Psoas muscle (tissue), 8 donors: ENCODE data around the gene BTN3A1. TPM values are rescaled to one million over a fixed set of nuclear protein-coding genes. Genes with fewer than 3 reads are reported as not detected.

Experiments used
- ATAC-seq, 4 donors: fragments of 200-7000 bp; cut with Tn5 transposase; one replicate each; pipeline ENCODE4 v1.9.1; 2020; ENCODE audit warnings: moderate library complexity in 3 of 4, mild to moderate bottlenecking in 2 of 4
- DNase-seq, 2 donors: peaks; one replicate each; pipeline ENCODE4 v3.0.0-alpha.2; 2020
- H3K27ac ChIP-seq: fragments of 200-600 bp; one replicate; pipeline ENCODE4 v1.8.0; 2022
- H3K27me3 ChIP-seq, 3 donors: fragments of 200-600 bp in 1 of 3; one replicate each; pipeline versions ENCODE4 v1.6.1 to v1.8.0; 2013 to 2022; ENCODE audit warnings: low read length in 2 of 3, mild to moderate bottlenecking in 2 of 3, moderate library complexity in 1 of 3; ENCODE audit not compliant: insufficient read depth in 3 of 3
- H3K36me3 ChIP-seq, 2 donors: fragments of 200-600 bp in 1 of 2; one replicate each; pipeline versions ENCODE4 v1.6.1 to v1.8.0; 2013 to 2022; ENCODE audit warnings: low read depth in 1 of 2, mild to moderate bottlenecking in 1 of 2, moderate library complexity in 1 of 2; ENCODE audit not compliant: insufficient read depth in 1 of 2
- H3K4me1 ChIP-seq: fragments of 200-600 bp; one replicate; pipeline ENCODE4 v1.8.0; 2022
- H3K4me3 ChIP-seq: fragments of 200-600 bp; one replicate; pipeline ENCODE4 v1.8.0; 2022; ENCODE audit warnings: mild to moderate bottlenecking
- H3K9me3 ChIP-seq: fragments of 200-600 bp; one replicate; pipeline ENCODE4 v1.8.0; 2022
- WGBS, 3 donors: extraction: QIAGEN DNeasy Blood & Tissue Kit; methylation state at CpG; one replicate each; pipeline versions ENCODE4 v1.1.6 to v1.1.7; 2013; 5-methylcytosine and 5-hydroxymethylcytosine counted together
- intact Hi-C, 2 donors: fragments of 100-400 bp; cut with DNase I; formaldehyde crosslinking; loops; one replicate each; pipeline versions ENCODE4 v1.11.0 to v1.14.2; 2022
- polyA plus RNA-seq, 3 donors: library from polyadenylated mRNA; stranded (reverse); fragments of 200-250 nt; gene quantifications; one replicate each; pipeline ENCODE4 v1.2.3, GENCODE V29; 2013
- total RNA-seq, 4 donors: library from RNA; stranded (reverse); fragmentation: NEBNext Ultra II Directional in 2 of 4; extraction: Animal tissue kit (Norgen Biotek cat#: 25700) in 2 of 4; gene quantifications; one replicate each; pipeline versions ENCODE4 v1.2.1 to v1.2.4, GENCODE V29; 2021 to 2023
- TF ChIP-seq, protein P1 (sequence below): fragments of 200-600 bp; IDR thresholded peaks from one replicate; pipeline ENCODE4 v1.8.0; 2022; ENCODE audit warnings: antibody characterized with exemption
- donor health status: healthy with polysubstance abuse.
- donor health status: DM: no; HTN: no; CAD: no; lungs with moderate emphysema.
- donor health status: Bipolar disorder and iron deficiency.
- donor health status: healthy.
- donor health status: DM: yes; HTN: yes; CAD: no.
- donor health status: DM: no; HTN: no; CAD: no.
- donor health status: DM: no; HTN: no; CAD: no.
- donor health status: DM: yes; HTN: yes; CAD: no.

The BTN3A1 gene
- total and polyA plus RNA-seq, 7 donors = 1.8 to 9.3 (median 3.3) TPM

DNA sequence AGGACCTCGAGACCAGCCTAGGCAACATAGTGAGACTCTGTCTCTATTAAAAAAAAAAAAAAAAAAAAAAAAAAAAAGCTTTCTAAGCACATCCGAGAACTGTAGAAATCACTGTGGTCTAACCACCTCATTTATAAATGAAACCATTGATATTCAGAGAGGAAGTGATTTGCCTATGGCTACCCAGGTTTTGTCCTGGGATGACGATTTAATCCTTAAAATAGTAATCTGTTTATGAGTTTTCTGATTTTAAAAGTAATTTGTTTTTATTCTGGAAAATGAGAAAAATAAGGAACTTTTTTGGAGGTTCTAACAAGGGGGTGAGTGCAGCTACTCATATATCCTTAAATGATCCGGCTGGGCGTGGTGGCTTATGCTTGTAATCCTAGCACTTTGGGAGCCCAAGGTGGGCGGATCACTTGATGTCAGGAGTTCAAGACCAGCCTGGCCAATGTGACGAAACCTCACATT lies 43.5 kb upstream of the BTN3A1 start:
- 86 to 89% (median 87%) methylated on average over 7 of the region's 7 CpGs for WGBS, 3 donors
- Histone ChIP-seq H3K36me3 (no peaks in the 10 kb centered on the region), H3K4me1 (no peaks in the 10 kb centered on the region), H3K4me3 (no peak overlapping the region), H3K27me3 (no peaks in the 10 kb centered on the region), H3K27ac (no peak overlapping the region), H3K9me3 (no peaks in the 10 kb centered on the region)
- TF ChIP-seq, protein P1, sequence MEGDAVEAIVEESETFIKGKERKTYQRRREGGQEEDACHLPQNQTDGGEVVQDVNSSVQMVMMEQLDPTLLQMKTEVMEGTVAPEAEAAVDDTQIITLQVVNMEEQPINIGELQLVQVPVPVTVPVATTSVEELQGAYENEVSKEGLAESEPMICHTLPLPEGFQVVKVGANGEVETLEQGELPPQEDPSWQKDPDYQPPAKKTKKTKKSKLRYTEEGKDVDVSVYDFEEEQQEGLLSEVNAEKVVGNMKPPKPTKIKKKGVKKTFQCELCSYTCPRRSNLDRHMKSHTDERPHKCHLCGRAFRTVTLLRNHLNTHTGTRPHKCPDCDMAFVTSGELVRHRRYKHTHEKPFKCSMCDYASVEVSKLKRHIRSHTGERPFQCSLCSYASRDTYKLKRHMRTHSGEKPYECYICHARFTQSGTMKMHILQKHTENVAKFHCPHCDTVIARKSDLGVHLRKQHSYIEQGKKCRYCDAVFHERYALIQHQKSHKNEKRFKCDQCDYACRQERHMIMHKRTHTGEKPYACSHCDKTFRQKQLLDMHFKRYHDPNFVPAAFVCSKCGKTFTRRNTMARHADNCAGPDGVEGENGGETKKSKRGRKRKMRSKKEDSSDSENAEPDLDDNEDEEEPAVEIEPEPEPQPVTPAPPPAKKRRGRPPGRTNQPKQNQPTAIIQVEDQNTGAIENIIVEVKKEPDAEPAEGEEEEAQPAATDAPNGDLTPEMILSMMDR = no peak
- no peak for ATAC-seq
- no peak for DNase-seq
- intact Hi-C loops = no loop called here

DNA sequence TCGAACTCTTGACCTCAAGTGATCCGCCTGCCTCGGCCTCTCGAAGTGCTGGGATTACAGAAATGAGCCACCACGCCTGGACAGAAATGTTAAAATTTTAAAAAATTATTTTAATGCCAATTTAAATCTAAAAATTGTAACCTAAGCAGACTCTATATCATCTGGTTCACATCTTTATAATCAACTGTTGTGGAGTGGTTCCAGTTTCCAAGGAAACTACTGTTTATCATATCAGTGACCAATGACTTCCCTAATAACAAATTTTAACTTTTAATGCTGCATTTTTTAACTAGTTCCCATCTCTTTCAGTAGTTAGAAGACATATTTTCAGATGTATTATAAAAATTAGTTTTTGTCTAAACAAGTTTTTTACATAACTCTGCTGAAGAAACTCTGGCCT lies 42.3 kb upstream of the BTN3A1 start:
- no peak for ATAC-seq
- intact Hi-C loops = no loop called here
- no peak overlapping the region for H3K4me3 ChIP-seq

DNA sequence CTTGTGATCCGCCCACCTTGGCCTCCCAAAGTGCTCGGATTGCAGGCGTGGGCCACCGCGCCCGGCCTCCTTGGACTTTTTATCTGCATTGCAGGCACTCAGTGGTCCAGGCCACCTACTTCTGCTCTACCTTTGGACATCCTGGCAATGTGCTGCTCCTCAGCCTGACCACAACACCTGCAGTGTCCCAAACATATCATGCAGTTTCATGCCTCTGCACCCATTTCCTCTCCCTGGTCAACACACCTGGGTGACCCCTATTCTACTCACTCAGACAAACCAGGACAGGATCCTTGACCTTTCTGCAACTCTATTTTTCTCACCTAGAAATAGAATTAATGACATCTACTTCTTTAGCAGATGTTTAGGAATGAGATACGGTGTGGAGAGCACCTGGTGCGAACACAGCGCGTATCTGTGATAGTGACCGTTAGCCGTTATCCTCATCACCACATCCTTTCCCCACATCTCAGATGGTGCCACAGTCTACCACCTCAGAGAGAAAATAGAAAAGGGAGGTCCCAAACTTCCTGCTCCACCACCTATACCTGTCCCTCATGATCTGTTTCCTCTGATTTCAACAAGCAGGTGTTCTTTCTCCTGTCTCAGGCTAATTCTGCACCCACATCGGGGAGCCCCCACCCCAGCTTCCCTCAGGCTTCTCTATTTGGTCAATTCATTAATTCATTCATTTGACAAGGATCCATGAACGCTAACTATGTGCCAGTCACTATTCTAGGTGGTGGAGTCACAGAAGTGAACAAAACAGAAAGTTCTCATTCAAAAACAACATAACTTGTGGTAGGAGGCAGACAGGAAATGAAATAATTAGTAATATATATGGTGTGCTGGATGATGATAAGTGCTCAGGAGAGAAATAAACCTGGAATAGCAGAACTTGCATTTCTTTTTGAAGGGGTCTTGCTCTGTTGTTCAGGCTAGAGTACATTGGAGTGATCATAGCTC lies 41.3 kb upstream of the BTN3A1 start:
- TF ChIP-seq, protein P1 = no peak
- DNase-seq = no peak
- no peaks in the 10 kb centered on the region for H3K9me3 ChIP-seq
- no peak overlapping the region for H3K27ac ChIP-seq
- H3K27me3 ChIP-seq = no peaks in the 10 kb centered on the region
- no peaks in the 10 kb centered on the region for H3K36me3 ChIP-seq
- H3K4me3 ChIP-seq = no peak overlapping the region
- ATAC-seq = no peak
- WGBS, 3 donors = 93 to 97% (median 96%) methylated on average over 14 of the region's 14 CpGs
- intact Hi-C loops = no loop called here
- H3K4me1 ChIP-seq = peaks cover 10% of the 10 kb centered on the region

More for the DNA sequence above, 42.3 kb upstream of the BTN3A1 start:
- no peaks in the 10 kb centered on the region for H3K27me3 ChIP-seq
- 86 to 90% (median 89%) methylated on average over 5 of the region's 5 CpGs for WGBS, 3 donors
- no peak for DNase-seq
- no peaks in the 10 kb centered on the region for H3K9me3 ChIP-seq
- H3K36me3 ChIP-seq = no peaks in the 10 kb centered on the region
- TF ChIP-seq, protein P1 = no peak
- peaks cover 10% of the 10 kb centered on the region for H3K4me1 ChIP-seq
- no peak overlapping the region for H3K27ac ChIP-seq

DNA sequence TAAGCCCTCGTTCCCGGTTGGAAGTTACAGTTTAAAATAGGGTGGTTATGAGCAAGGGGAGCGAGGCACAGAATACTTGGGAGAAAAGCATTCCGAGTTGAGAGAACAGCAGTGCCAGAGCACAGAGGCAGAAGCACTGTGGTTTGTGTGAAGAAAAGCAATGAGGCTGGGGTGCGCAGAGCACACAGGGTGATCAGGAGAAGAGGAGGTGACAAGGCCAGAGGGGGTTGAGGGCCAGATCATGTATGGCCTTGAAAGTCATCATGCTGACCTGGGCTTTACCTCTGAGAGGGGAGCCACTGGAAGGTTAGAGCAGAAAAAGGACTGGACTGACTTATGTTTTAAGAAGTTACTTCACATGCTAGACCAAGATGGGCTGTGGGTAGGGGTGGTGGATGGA lies 40.5 kb upstream of the BTN3A1 start:
- H3K4me1 ChIP-seq = peaks cover 10% of the 10 kb centered on the region
- TF ChIP-seq, protein P1 = no peak
- 84 to 95% (median 93%) methylated on average over 5 of the region's 5 CpGs for WGBS, 3 donors
- DNase-seq = no peak
- H3K36me3 ChIP-seq = no peaks in the 10 kb centered on the region
- no peak overlapping the region for H3K27ac ChIP-seq
- no peak for ATAC-seq
- H3K4me3 ChIP-seq = no peak overlapping the region
- no peaks in the 10 kb centered on the region for H3K9me3 ChIP-seq
- intact Hi-C loops = no loop called here
- H3K27me3 ChIP-seq = no peaks in the 10 kb centered on the region
